Measurements from ENCODE around the gene ARSA. TPM values are rescaled to one million over a fixed set of nuclear protein-coding genes. Genes with fewer than 3 reads are reported as not detected.
"Not testable (repeated sequence)": the region's sequence is repeated elsewhere in the genome, so short reads cannot be mapped to it uniquely, and the experiment has no call there.

Gene ARSA
- total RNA-seq, 2 experiments from 2014 or later, result 49.6 to 68.2 TPM

DNA sequence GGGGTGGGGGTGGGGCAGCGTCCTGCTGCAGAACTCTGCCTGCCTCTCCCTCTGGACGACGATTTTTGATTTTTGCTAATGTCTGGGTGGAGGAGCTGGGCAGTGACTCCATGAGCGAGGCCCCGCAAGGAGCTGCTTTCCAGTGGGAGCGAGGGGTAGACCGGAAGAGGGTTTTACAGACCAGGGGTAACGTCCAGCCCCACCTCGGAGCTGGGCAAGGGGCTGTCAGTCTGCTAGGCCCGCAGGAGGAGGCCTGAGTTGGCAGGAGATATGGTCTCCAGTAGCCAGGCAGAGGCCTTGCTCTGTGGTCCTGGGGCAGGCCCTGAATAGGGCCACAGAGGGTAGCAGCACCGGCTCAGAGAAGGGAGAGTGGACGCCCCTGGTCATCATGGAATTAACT, 18.4 kb downstream of the ARSA start:
- H3K4me3 Mint-ChIP-seq, result no peak overlapping the region

DNA sequence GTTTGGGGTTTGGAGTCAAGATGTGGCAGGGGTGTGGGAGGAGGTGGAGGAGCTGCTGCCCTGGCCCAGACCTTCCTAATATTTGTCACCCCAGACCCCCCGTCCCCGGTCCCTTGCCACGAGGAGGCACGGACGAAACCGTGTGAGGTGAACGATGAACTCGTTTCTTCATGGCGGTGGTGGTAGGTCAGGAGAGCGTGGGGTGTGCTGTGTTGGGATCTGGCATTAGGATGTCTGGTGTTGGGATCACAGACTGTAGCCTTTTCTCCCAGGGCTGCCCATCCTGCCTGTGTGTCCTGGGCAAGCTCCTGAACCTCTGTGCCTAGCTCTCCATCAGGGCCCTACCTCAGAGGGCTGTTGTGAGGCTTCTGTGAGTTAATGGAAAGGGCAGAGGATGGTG, 19.0 kb downstream of the ARSA start:
- Mint-ChIP-seq H3K4me1 (peaks cover 7% of the 10 kb centered on the region), H3K9me3 (ENCODE audit: low read depth) (no peaks in the 10 kb centered on the region), H3K27me3 (peaks cover 24% of the 10 kb centered on the region)

More for the DNA sequence above, 18.4 kb downstream of the ARSA start:
- peaks cover 7% of the 10 kb centered on the region for H3K4me1 Mint-ChIP-seq
- CTCF ChIA-PET, result interaction anchor here (1.0 to 1.2 kb wide), 2 partner anchors 47 to 84 kb away, joined by 3 read pairs; partner anchors contain the start of genes SCO2 and SYCE3
- no peak overlapping the region for H3K27ac Mint-ChIP-seq
- peaks cover 27% of the 10 kb centered on the region for H3K27me3 Mint-ChIP-seq
- DNase-seq (no peak), ATAC-seq (no peak)
- H3K9me3 Mint-ChIP-seq (ENCODE audit: low read depth), result no peaks in the 10 kb centered on the region
- H3K36me3 Mint-ChIP-seq, result no peaks in the 10 kb centered on the region

DNA sequence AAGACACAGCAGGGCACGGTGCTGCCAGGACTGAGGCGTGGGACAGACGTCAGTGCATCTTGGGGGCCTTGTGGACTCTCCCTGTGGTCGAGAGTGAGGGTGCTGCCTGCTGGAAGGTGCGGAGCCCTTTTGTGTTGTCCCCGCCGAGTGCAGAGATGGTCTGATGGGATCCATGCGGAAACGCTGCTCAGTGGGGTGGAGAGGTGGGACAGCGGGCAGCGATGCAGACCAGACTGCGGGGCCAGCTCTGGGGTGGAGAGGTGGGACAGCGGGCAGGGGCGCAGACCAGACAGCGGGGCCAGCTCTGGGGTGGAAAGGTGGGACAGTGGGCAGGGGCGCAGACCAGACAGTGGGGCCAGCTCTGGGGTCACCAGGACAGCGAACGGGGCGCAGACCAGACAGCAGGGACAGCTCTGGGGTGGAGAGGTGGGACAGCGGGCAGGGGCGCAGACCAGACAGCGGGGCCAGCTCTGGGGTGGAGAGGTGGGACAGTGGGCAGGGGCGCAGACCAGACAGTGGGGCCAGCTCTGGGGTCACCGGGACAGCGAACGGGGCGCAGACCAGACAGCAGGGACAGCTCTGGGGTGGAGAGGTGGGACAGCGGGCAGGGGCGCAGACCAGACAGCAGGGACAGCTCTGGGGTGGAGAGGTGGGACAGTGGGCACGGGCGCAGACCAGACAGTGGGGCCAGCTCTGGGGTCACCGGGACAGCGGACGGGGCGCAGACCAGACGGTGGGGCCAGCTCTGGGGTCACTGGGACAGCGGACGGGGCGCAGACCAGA, 19.7 kb downstream of the ARSA start:
- H3K27me3 Mint-ChIP-seq, result peaks cover 24% of the 10 kb centered on the region
- H3K4me3 Mint-ChIP-seq; ATAC-seq; DNase-seq; H3K27ac Mint-ChIP-seq; H3K4me1 Mint-ChIP-seq; H3K36me3 Mint-ChIP-seq; H3K9me3 Mint-ChIP-seq (ENCODE audit: low read depth): not testable (repeated sequence)
- CTCF ChIA-PET, result interaction anchor here (1.2 kb wide), 1 partner anchor 45 kb away, joined by 3 read pairs; the partner anchor contains the start of gene SYCE3

More for the DNA sequence above, 19.0 kb downstream of the ARSA start:
- no peak for ATAC-seq
- no peaks in the 10 kb centered on the region for H3K36me3 Mint-ChIP-seq
- CTCF ChIA-PET, result interaction anchor here (1.0 to 1.2 kb wide), 2 partner anchors 46 to 83 kb away, joined by 3 read pairs; partner anchors contain the start of genes SCO2 and SYCE3
- H3K4me3 Mint-ChIP-seq, result no peak overlapping the region
- no peak for DNase-seq
- H3K27ac Mint-ChIP-seq, result no peak overlapping the region

DNA sequence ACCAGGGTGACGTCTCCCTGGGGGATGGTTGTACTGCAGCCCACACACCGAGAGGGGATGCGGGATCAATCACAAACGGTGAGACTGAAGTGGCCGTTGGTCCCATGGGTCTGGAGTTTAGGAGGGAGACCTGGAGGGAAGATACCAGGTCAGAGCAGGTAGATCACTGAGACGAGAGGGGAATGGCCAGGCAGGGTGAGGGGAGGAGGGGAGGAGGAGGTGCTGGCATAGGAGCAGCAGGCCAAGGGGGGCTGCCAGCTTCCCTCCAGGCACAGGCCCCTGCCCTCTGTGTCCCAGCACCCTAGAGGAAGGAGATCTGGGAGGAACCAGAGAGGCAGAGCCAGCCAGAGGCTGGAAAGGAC, 20.3 kb downstream of the ARSA start:
- CTCF ChIA-PET, result no interaction called here
- H3K27ac Mint-ChIP-seq, result no peak overlapping the region

DNA sequence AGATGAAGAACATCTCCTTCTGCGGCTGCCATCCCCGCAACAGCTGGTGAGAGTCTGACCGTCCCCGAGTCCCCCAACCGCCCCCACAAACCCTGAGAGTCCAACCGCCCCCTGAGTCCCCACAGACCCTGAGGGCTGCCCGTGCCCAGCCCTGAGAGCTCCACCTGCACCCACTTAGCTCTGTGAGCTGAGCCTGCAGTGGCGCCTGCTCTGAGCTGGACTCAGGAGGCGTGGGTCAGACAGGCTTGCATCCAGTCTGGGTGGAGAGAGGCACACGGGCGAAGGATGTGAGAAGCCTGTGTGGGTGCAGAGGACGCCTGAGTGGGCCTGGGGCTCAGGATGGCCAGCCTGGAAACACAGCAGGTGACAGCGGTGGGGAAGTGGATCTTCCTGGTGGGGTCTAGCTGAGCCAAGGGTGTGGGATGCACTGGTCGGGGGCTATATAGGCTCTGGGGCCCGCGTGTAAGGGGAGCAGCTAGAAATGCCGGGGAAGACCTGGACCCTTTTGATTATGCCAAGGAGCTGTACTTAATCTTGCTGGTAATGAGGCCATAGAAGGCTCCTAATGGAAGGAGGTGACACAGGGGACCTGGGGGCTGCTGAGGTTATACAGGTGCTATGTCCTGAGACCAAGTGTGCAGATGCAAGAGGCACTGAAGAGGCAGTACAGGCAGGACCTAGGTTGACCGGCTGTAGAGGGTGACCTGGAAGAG, 20.9 kb downstream of the ARSA start:
- Mint-ChIP-seq H3K4me3 (no peak overlapping the region), H3K4me1 (peaks cover under 1% of the 10 kb centered on the region), H3K27ac (no peak overlapping the region), H3K36me3 (no peaks in the 10 kb centered on the region), H3K27me3 (peaks cover 32% of the 10 kb centered on the region), H3K9me3 (ENCODE audit: low read depth) (no peaks in the 10 kb centered on the region)
- ATAC-seq (no peak), DNase-seq (no peak)
- CTCF ChIA-PET, result no interaction called here

More for the DNA sequence above, 20.3 kb downstream of the ARSA start:
- peaks cover 27% of the 10 kb centered on the region for H3K27me3 Mint-ChIP-seq
- DNase-seq, result no peak
- H3K36me3 Mint-ChIP-seq, result no peaks in the 10 kb centered on the region
- no peak overlapping the region for H3K4me3 Mint-ChIP-seq
- no peaks in the 10 kb centered on the region for H3K9me3 Mint-ChIP-seq (ENCODE audit: low read depth)
- H3K4me1 Mint-ChIP-seq, result peaks cover 4% of the 10 kb centered on the region
- ATAC-seq, result no peak

DNA sequence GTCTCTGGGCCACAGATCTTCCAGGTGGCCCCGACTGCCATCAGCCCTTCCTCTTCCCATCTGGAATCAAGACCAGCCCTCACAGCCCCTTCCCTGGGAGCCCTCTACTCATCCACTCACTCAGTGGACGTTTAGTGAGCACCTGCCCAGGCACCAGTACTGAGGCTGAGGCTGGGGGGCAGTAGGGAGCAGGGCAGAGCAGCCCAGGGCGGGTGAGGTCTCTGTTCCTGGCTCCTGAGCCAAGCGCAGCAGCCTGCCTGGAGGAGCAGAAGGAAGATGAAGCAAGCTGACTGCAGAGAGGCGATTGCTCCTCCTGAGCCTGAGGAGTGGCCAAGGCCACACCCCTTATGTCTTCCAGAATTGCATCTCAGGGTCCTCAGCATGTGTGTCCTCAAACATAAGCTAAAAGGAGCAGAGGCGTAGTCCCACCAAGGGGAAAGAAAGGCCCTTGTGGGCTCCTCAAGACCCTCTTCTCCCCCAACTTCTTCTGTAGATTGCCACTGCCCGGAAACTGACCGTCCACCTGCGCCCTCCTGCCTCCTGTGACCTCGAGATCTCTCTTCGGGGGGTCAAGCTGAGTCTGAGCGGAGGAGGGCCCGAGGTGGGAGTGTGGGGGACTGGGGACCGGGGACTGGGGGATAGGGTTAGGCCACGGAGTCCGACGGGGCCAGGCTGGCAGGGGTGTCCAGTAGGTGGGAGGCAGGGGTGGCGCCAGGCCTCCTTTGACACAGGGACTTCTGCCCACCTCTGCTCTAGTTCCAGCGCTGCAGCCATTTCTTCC, 21.6 kb downstream of the ARSA start:
- ATAC-seq (peak; percentile 15), DNase-seq (no peak)
- Mint-ChIP-seq H3K27me3 (peaks cover 36% of the 10 kb centered on the region), H3K4me3 (no peak overlapping the region), H3K9me3 (ENCODE audit: low read depth) (no peaks in the 10 kb centered on the region), H3K27ac (no peak overlapping the region), H3K4me1 (peaks cover 2% of the 10 kb centered on the region), H3K36me3 (no peaks in the 10 kb centered on the region)
- CTCF ChIA-PET, result interaction anchor here (1.8 kb wide), 1 partner anchor 58 kb away, joined by 4 read pairs; no protein-coding TSS in a partner anchor

DNA sequence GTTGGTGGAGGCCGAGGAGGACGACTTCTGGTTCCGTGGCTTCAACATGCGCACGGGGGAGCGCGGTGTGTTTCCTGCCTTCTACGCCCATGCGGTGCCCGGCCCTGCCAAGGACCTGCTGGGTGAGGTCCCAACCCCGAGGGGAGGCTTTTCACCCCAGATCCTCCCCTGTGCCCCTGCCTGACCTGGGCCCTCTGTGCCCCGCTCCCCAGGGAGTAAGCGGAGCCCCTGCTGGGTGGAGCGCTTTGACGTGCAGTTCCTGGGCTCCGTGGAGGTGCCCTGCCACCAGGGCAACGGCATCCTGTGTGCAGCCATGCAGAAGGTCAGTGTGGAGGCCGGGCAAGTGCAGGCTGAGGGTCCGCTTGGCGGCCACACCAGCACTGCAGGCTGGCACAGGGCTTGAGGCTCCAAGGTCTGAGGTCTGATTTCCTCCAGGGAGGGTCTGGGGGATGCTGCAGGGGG, 22.3 kb downstream of the ARSA start:
- H3K4me1 Mint-ChIP-seq, result peaks cover 2% of the 10 kb centered on the region
- H3K27me3 Mint-ChIP-seq, result peaks cover 36% of the 10 kb centered on the region
- no peaks in the 10 kb centered on the region for H3K36me3 Mint-ChIP-seq
- H3K27ac Mint-ChIP-seq, result no peak overlapping the region
- CTCF ChIA-PET, result interaction anchor here (1.8 kb wide), 1 partner anchor 58 kb away, joined by 4 read pairs; no protein-coding TSS in a partner anchor
- no peak for ATAC-seq
- H3K9me3 Mint-ChIP-seq (ENCODE audit: low read depth), result no peaks in the 10 kb centered on the region
- no peak overlapping the region for H3K4me3 Mint-ChIP-seq
- no peak for DNase-seq

DNA sequence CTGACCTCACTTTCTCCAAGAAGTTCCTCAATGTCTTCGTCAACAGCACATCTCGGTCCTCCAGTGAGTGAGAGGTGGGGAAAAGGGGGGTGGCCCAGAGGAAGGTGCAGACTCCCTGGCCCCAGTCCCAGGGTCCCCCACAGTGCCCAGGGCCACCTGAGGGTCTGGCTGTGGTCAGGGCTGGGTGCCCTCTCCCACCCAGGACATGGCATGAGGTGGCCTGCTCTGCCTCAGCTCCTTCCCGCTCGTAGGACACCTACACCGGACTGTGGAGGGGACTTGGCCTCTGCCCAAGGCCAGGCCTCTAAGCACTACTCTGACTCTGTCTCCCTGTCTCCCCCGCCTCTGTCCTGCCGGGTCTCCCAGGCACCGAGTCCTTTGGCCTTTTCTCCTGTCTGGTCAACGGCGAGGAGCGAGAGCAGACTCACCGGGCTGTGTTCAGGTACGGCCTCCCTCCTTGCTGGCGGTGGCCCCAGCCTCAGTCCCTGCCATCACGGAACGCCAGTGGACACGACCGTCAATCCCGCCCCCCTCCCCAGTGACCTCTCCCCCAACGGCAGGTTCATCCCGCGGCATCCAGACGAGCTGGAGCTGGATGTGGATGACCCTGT, 22.8 kb downstream of the ARSA start:
- H3K27ac Mint-ChIP-seq, result no peak overlapping the region
- DNase-seq (no peak), ATAC-seq (no peak)
- peaks cover 36% of the 10 kb centered on the region for H3K27me3 Mint-ChIP-seq
- no peaks in the 10 kb centered on the region for H3K9me3 Mint-ChIP-seq (ENCODE audit: low read depth)
- CTCF ChIA-PET, result interaction anchor here (1.8 kb wide), 1 partner anchor 57 kb away, joined by 4 read pairs; no protein-coding TSS in a partner anchor
- H3K4me3 Mint-ChIP-seq, result no peak overlapping the region
- H3K36me3 Mint-ChIP-seq, result no peaks in the 10 kb centered on the region
- H3K4me1 Mint-ChIP-seq, result peaks cover 2% of the 10 kb centered on the region

DNA sequence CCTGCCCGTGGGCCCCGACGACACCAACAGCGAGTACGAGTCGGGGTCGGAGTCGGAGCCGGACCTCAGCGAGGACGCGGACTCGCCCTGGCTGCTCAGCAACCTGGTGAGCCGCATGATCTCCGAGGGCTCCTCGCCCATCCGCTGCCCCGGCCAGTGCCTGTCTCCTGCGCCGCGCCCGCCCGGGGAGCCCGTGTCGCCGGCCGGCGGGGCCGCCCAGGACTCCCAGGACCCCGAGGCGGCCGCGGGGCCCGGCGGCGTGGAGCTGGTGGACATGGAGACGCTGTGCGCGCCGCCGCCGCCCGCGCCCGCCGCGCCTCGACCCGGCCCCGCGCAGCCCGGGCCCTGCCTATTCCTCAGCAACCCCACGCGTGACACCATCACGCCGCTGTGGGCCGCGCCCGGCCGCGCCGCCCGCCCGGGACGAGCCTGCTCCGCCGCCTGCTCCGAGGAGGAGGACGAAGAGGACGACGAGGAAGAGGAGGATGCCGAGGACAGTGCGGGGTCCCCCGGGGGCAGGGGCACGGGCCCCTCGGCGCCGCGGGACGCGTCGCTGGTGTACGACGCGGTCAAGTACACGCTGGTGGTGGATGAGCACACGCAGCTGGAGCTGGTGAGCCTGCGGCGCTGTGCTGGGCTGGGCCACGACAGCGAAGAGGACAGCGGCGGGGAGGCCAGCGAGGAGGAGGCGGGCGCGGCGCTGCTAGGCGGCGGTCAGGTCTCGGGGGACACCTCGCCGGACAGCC, 23.5 kb downstream of the ARSA start:
- CTCF ChIA-PET, result no interaction called here
- Mint-ChIP-seq H3K27me3 (peaks cover 43% of the 10 kb centered on the region), H3K9me3 (ENCODE audit: low read depth) (no peaks in the 10 kb centered on the region), H3K27ac (no peak overlapping the region), H3K4me3 (no peak overlapping the region), H3K36me3 (no peaks in the 10 kb centered on the region), H3K4me1 (peaks cover 6% of the 10 kb centered on the region)
- no peak for ATAC-seq
- no peak for DNase-seq

DNA sequence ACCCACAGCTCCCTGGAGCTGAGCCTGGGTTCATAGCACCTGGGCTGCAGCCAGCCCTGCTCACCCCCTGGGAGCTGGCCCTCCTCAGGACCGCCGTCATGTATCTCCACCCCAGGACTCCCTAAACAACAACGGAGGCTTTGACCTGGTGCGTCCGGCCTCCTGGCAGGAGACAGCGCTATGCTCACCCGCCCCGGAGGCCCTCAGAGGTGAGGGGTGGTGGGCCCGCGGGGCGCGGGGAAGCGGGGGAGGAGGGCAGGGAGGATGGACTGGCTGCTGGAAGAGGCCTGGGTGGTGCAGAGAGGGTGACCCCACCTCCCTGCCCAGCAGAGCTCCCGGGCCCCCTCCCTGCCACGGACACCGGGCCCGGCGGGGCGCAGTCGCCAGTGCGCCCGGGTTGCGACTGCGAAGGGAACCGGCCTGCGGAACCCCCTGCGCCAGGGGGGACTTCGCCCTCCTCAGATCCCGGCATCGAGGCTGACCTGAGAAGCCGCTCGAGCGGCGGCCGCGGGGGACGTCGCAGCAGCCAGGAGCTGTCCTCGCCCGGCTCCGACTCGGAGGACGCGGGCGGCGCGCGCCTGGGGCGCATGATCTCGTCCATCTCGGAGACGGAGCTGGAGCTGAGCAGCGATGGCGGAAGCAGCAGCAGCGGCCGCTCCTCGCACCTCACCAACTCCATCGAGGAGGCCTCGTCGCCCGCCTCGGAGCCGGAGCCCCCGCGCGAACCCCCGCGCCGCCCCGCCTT, 24.3 kb downstream of the ARSA start:
- H3K4me3 Mint-ChIP-seq, result no peak overlapping the region
- CTCF ChIA-PET, result no interaction called here
- H3K9me3 Mint-ChIP-seq (ENCODE audit: low read depth), result no peaks in the 10 kb centered on the region
- DNase-seq (no peak), ATAC-seq (no peak)
- peaks cover 46% of the 10 kb centered on the region for H3K27me3 Mint-ChIP-seq
- no peak overlapping the region for H3K27ac Mint-ChIP-seq
- no peaks in the 10 kb centered on the region for H3K36me3 Mint-ChIP-seq
- H3K4me1 Mint-ChIP-seq, result peaks cover 6% of the 10 kb centered on the region

DNA sequence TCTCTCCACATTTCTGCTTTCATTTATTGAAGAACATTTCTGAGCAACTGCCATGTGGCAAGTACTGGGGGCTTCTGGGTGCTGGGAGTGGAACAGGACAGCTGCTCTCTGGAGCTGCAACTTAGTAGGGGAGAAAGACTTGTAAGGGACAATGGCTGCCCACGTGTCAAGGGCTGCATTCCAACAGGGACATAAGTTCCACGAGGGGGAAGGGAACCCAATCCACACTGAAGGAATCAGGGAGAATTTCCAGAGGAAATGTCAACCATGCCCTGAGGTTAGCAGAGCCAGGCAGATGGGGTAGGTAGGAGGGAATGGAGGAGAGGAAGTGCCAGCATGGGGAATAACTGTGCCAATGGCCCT, 25.6 kb downstream of the ARSA start:
- no peak overlapping the region for H3K4me3 Mint-ChIP-seq
- CTCF ChIA-PET, result interaction anchor here (2.1 kb wide), 1 partner anchor 19 kb away, joined by 4 read pairs; no protein-coding TSS in a partner anchor
- H3K27me3 Mint-ChIP-seq, result peaks cover 44% of the 10 kb centered on the region
- DNase-seq (no peak), ATAC-seq (no peak)
- no peak overlapping the region for H3K27ac Mint-ChIP-seq
- peaks cover 6% of the 10 kb centered on the region for H3K4me1 Mint-ChIP-seq
- no peaks in the 10 kb centered on the region for H3K9me3 Mint-ChIP-seq (ENCODE audit: low read depth)
- no peaks in the 10 kb centered on the region for H3K36me3 Mint-ChIP-seq

All from activated CD8-positive, alpha-beta memory T cell treated with anti-CD3 and anti-CD28 coated beads, Interleukin-2, amount 10 ng/mL, durations not matched to agents 7 days and 5 days (primary cell).